Measurements from ENCODE around the gene FLRT2.

Gene FLRT2

DNA sequence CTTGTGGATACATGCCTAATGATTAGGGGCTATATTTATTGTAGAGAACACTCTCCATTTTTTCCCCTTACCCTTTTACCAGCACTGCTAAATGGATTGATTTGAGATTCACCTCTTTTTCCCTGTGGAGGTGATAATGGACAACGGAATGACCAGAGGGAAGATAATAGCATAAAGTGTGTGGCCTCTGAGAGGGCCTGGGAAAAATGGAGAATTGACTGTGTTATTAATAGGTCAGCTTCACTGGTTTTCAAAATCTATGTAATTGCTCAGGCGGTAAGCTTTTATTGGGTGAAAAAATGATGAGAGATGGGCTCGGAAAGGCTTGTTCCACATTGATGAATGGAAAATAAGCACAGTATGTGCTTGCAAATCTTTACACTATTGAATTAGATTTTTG is 15.8 kb downstream of the FLRT2 start:
- DNase-seq, result no peak
- intact Hi-C loops (cut with DNase I), result no loop called here

- intact Hi-C loops (cut with DNase I), result no loop called here
- DNase-seq, result no peak
Measured at GRCh38 chr14:85546390-85546789, 16.4 kb downstream of the FLRT2 start.

DNA sequence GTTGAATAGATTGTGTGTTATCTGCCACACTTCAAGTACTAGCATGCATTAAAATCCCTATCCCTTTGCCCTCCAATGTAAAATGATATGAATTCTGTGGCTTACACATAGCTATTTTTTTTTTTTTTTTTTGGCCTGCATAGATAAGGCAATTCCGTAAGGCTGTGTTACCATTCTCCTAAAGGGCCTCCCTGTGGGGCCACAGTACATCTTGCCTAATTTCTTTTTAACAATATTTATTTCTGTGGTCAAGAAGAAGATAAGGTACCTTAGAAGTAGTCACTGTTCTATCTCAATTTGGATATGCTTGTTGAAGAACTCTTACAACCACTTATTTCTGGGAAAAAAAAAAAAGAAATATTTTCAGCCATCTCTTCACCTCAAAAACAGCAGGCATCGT is 19.8 kb downstream of the FLRT2 start:
- DNase-seq, result no peak
- intact Hi-C loops (cut with DNase I), result no loop called here

GRCh38 chr14:85554106-85554505 is 24.2 kb downstream of the FLRT2 start:
- intact Hi-C loops (cut with DNase I), result no loop called here
- no peak for DNase-seq

DNA sequence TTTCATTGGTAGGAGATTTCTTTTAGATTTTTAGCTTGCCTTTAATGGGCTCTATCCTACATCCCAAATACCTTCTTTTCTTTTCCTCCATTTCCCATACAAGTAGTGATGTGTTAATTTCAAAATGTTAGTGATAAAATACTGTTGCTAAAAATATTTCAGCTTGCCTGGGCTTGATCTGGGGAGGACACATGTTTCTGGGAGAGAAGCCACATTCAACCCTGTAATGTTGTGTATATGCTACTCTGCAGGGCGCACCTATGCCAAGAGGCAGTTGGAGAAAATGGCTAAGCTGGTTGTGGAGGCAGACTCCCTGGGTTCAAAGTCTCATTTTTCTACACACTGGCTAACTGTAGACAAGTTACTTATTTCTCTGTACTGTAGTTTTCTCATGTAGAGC is 26.3 kb downstream of the FLRT2 start:
- intact Hi-C loops (cut with DNase I), result no loop called here
- DNase-seq, result no peak

DNA sequence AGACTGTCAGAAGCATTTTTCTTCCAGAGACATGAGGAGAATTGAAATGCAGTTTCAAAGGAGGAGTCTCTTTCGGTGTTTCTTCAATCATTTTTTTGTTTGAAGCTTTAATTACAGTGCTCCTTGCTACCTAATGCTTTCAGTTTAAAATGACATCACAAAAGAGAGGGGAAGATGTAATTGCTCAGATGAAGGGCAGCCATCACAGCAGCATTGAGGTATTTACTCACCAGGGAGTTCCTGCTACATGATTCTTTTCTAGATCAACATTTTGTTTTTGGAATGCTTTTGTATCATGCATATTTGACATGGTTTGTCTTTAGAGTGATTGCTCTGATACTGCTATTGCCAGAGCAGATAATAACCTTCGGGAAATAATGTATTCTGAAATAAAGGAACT is 28.6 kb downstream of the FLRT2 start:
- DNase-seq, result no peak
- intact Hi-C loops (cut with DNase I), result no loop called here

DNA sequence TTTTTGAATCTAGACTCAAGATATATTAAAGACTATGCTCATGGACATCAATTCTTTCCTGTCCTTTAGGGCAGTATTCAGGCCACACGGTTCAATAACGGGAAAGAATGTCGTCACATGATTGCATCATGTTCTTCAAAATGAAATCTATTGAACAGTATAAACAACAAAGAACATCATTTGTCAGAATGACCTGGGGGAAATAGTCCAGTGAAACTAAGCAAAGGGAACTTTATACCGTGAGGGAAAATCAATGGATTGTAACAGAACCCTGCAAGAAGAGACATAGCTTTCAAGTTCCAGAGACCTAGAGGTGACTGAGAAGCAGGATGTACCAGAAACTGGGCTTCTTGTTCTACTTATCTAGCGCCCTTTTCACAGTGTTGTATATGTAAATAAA is 32.7 kb downstream of the FLRT2 start:
- intact Hi-C loops (cut with DNase I), result no loop called here
- DNase-seq, result no peak

DNA sequence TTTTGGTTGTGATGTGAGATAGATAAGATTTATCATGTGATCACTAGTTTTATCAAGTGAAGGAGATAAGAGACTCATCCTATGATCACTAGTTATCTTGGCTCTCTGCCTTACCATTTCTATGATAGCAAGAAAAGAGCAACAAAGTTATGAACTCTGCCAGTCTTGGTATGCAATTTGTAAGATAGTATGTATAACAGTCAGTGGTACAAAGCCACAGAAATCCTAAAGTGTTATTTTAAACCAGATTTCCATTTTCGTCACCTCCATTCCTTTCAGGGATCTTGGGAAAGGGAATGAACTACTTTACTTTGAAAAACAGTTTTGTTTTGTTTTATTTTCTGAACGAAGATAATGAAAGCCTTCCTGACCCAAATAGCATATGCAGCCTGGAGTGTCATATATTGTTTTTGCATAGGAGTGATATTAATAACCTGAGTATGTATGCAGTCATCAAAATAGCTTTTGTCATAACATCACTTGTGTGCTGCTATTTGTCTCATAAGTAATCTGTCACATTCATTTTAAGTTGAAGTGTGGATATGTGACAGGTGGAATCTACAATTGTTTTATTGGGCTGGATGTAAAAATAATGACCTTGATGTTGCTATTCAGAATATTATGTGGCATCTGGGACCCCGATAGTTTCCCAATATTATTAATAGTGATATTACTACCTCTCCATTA is 35.0 kb downstream of the FLRT2 start:
- no peak for DNase-seq
- intact Hi-C loops (cut with DNase I), result no loop called here

DNA sequence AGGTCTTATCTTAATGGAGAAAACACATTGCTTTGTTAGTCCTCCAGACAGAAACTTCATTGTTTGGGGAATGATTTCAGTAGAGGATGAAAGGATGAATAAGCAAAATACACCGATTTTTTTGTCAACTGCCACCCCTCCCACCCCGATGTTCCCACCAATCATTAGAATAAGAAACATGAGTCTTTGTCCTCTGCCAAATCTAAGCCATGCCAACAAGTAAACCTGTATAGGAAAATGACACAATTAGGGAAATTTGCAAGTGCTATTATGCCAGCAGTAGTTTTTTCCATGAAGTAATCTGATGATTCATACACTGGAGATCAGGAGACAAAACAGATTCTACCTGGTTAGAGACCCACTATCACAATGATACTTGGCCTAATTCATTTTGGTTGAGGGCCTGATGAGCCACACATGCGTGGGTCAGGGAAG is 35.9 kb downstream of the FLRT2 start:
- no peak for DNase-seq
- intact Hi-C loops (cut with DNase I), result no loop called here

DNA sequence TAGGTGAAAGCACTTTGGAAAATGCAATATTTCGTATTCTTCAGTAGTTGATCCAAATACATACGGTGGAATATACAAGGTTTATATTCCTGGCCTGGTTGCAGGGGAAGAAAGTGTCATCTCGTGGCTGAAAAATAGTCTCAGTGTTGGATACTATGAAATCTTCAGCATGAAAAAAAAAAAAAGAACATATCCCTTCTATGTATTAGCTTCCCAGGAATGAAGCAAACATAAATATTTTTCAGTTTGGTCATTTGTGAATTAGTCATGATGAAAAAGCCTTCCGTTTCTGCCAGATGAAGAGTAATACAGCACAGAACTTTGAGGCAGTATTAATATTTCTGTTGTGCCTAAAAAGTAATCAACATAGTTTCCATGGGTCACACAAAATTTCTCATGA is 36.7 kb downstream of the FLRT2 start:
- intact Hi-C loops (cut with DNase I), result no loop called here
- no peak for DNase-seq

- intact Hi-C loops (cut with DNase I), result no loop called here
- DNase-seq, result no peak
Measured at GRCh38 chr14:85572011-85572410, 42.1 kb downstream of the FLRT2 start.

- intact Hi-C loops (cut with DNase I), result no loop called here
Measured at GRCh38 chr14:85572845-85573244, 42.9 kb downstream of the FLRT2 start.

GRCh38 chr14:85573406-85573805 is 43.5 kb downstream of the FLRT2 start:
- DNase-seq, result no peak

More at GRCh38 chr14:85572845-85573244, 42.9 kb downstream of the FLRT2 start:
- DNase-seq, result peak in 1 of 42 donors; percentile 10

GRCh38 chr14:85574853-85575616 is 45.1 kb downstream of the FLRT2 start:
- peak in 1 of 42 donors; percentile 15 for DNase-seq
- intact Hi-C loops (cut with DNase I), result no loop called here

More at GRCh38 chr14:85573406-85573805, 43.5 kb downstream of the FLRT2 start:
- intact Hi-C loops (cut with DNase I), result no loop called here

GRCh38 chr14:85575617-85575898 is 45.6 kb downstream of the FLRT2 start:
- intact Hi-C loops (cut with DNase I), result no loop called here
- no peak for DNase-seq

DNA sequence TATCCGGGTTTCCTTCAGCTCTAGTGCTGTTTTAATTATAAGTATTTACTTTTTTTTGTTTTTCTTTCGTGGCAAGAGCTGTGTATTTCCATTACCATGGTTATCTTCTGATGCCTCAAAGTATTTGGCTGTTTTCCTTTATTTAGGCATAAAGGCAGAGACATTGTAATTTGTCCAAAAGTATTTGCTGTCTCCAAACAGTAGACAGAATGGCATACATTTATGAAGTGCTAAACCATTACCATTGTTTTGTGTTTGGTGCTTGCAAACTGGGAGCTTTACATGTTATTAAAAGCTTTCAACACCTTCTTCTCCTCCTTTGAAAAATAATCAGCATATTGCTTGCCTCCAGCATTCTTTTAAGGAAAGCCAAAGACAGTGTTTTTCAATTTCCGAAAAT is 46.3 kb downstream of the FLRT2 start:
- DNase-seq, result no peak
- intact Hi-C loops (cut with DNase I), result no loop called here

- intact Hi-C loops (cut with DNase I), result no loop called here
- DNase-seq, result no peak
Measured at GRCh38 chr14:85576848-85577542, 47.1 kb downstream of the FLRT2 start.

- no peak for DNase-seq
- intact Hi-C loops (cut with DNase I), result no loop called here
Measured at GRCh38 chr14:85577543-85578114, 47.7 kb downstream of the FLRT2 start.

DNA sequence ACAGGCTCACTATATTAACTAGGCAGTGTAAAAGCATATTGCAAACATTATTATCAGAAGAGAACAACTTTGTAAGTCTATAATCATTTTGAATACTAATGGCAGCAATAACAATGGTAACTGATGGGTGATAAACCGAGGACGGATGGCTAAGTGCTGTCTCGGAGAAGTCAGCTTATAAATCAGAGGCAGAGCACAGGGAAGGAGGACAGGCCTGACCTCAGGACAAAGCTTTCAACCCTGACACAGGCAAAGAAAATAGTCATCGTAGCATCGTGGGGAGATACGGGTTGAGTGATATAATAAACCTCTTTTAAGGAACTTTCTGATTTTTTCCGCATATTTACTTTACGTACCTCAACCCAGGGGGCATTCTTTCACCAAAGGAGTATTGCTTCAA is 48.4 kb downstream of the FLRT2 start:
- intact Hi-C loops (cut with DNase I), result no loop called here
- DNase-seq, result no peak

DNA sequence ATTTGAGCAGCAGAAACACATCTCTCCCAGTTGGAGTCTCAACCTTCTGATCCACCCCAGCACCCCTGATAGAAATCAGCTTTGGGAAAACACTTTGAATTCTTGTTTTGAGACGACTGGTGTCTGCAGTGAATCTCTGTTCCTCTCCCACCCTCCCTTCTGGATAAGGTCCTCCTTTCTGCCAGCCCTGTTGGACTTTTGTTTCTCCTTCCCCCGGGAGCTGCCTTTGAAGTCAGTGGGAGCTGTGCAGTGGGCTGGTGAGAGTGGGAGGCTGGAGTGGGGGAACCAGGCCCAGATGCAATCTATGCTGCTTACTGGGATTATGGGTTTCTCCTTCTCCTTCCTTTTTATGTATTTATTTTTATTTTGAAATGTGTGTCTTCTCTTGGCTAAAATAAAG is 49.0 kb downstream of the FLRT2 start:
- intact Hi-C loops (cut with DNase I), result no loop called here
- DNase-seq, result no peak
